Breast epithelium (tissue), 3 donors: ENCODE data around the gene MRPS12.

ENCODE experiments used
- CTCF ChIP-seq, 3 donors: fragments of 450-650 bp; IDR thresholded peaks; one replicate each; pipeline ENCODE4 v1.5.1; 2016 to 2017; ENCODE audit warnings: antibody characterized with exemption in 3 of 3, mild to moderate bottlenecking in 3 of 3, moderate library complexity in 3 of 3
- POLR2A ChIP-seq: fragments of 450-650 bp; IDR thresholded peaks from one replicate; pipeline ENCODE4 v1.6.1; 2016; ENCODE audit warnings: antibody characterized with exemption, mild to moderate bottlenecking, moderate library complexity
- POLR2AphosphoS5 ChIP-seq, 3 donors: sonication (generic); formaldehyde crosslinking; IDR thresholded peaks; one replicate each; pipeline ENCODE4 v1.6.1; 2017; ENCODE audit warnings: antibody characterized with exemption in 3 of 3

GRCh38 chr19:38892841-38893240, 37.9 kb upstream of the MRPS12 start:
- no peak for TF ChIP-seq POLR2A
- TF ChIP-seq CTCF (IDR thresholded peaks at IDR 0.05), result no peak
- TF ChIP-seq POLR2AphosphoS5 (IDR thresholded peaks at IDR 0.05), result no peak
